ENCODE data around the gene SLC25A18. TPM values are rescaled to one million over a fixed set of nuclear protein-coding genes. Genes with fewer than 3 reads are reported as not detected.
"Not testable (repeated sequence)": the region's sequence is repeated elsewhere in the genome, so short reads cannot be mapped to it uniquely, and the experiment has no call there.

Gene SLC25A18
- total RNA-seq, 1 experiment from 2014 or later, result 0.41 TPM

- DNase-seq (ENCODE audit: low spot score), result no peak
These were observed 43.2 kb downstream of the SLC25A18 start for GRCh38 chr22:17606496-17606895.

DNA sequence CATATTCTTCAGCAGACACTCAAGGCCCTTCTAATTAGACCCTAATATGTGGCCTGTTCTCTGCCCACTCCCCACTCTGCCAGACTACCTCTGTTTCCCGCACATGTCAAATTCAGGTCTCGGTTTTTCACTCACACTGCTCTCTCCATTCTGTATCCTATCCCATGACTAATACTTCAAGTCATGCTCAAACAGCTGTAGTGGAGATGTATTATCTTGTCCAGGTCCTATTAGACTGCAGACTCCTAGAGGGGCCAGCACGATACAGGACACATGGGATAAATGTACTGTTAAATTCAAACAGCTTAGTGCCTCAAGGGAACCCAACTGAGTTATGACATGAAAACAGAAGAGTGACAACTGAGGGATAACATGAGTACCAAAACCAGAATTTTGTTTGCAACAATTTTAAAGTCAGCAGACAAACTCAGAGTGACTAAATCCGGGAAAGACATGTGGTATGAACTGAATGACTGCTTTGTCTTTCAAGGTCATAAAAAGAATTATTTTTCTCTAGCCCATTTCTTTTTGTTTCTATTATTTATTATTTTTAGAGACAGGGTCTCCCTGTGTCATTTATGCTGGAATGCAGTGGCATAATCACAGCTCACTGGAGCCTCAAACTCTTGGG is 44.7 kb downstream of the SLC25A18 start:
- no peak for DNase-seq (ENCODE audit: low spot score)

GRCh38 chr22:17612057-17612456 is 48.8 kb downstream of the SLC25A18 start:
- no peak for DNase-seq (ENCODE audit: low spot score)

DNA sequence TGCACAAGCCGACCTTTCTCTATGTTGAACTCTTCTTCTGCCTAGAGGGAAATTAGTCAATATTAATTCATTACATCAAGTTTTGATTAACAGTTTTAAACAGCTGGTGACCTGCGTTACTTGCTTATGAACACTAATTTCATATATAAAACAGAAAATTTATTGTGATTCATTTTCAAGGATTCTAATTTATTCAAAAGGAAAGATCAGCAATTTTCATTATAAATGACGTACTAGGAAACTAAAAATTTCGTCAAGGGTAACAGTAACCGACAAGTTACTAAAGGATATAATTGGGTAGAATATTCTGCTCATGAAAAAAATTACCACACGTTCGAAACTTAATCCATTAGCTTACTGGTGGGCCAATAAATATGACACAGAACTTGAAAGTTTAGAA is 50.0 kb downstream of the SLC25A18 start:
- DNase-seq (ENCODE audit: low spot score), result no peak

DNA sequence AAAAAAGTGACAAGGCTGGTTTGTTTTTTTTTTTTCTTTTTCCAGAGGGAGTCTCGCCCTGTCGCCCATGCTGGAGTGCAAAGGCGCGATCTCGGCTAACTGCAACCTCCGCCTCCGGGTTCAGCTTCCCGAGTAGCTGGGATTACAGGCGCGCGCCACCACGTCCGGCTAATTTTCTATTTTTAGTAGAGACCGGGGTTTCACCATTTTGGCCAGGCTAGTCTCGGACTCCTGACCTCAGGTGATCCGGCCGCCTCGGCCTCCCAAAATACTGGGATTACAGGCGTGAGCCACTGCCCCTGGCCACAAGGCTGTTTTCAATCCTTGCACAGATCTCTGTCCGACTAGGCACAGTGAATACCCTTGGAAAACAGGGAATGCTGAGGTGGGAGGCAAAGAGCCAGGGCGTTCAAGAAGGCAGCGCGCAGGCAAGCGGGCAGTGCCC is 64.7 kb downstream of the SLC25A18 start:
- no peak for DNase-seq (ENCODE audit: low spot score)

DNA sequence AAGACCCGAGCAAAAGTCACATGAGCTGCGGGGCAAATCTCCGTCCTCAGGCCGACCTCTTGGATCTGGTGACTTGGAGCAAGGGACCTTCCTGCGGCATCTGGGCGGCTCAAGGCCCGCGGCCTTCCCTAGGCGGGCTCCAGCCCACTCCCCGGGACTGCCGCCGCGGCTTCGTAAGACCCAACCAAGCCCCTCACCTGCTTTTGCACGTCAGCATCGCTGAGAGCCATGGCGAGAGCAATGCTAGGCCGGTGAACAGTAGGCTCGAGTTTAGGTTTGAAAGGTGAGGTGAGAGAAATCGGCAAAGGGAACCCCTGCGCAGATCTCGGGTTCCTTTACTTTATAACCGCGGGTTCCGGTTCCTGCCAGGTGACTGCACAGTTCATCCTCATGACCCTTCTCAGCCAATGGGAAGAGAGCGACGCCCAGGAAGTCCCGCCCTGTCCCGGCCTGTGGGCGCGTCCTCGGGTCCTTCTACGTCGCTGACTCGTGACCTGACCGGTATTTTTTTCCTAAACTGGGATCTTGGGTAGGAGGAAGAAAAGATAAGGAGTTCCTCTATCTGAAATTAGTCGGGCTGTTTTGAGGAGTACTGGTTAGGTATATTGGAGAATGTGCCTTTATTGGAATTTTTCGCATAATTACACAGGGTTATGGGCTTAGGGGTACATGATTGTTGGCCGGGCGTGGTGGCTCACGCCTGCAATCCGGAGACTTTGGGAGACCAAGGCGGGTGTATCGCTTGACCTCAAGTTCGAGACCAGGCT is 65.3 kb downstream of the SLC25A18 start, which contains the start of gene ATP6V1E1:
Gene ATP6V1E1, minus strand, starts transcription at position 344 of the 767 bp plus-strand sequence. Its CDS starts 114 bp downstream, at position 230.
- DNase-seq (ENCODE audit: low spot score), result peak; percentile 89

DNA sequence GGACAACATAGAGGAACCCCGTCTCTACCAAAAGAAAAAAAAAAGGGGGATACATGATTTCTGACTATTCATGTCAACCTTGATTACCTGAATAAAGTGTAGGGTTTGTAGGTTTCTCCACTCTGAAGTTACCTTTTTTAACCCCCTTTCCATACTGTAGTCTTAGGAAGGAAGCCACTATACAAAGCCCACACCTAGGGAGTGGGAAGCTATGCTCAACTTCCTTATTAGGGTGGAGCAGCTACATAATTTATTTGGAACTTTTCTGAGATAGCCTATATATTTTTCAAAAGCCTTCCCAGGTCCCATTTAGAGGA is 65.8 kb downstream of the SLC25A18 start:
- no peak for DNase-seq (ENCODE audit: low spot score)

- no peak for DNase-seq (ENCODE audit: low spot score)
These were observed 66.3 kb downstream of the SLC25A18 start for GRCh38 chr22:17629641-17630040.

DNA sequence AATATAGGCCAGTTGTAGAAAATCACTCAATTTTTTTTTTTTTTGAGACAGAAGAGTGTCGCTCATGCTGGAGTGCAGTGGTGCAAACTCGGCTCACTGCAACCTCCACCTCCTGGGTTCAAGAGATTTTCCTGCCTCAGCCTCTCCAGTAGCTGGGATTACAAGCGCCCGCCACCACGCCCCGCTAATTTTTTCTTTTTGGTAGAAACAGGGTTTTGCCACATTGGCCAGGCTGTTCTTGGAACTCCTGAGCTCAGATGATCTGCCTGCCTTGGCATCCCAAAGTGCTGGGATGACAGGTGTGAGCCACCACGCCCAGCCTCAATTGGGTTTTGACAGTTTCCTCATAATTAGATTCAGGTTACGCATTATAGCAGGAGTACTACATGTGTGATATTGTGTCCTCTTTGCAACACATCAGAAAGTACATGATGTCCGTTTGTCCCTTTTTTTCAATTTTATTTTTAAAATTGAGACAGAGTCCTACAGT is 67.8 kb downstream of the SLC25A18 start:
- no peak for DNase-seq (ENCODE audit: low spot score)

DNA sequence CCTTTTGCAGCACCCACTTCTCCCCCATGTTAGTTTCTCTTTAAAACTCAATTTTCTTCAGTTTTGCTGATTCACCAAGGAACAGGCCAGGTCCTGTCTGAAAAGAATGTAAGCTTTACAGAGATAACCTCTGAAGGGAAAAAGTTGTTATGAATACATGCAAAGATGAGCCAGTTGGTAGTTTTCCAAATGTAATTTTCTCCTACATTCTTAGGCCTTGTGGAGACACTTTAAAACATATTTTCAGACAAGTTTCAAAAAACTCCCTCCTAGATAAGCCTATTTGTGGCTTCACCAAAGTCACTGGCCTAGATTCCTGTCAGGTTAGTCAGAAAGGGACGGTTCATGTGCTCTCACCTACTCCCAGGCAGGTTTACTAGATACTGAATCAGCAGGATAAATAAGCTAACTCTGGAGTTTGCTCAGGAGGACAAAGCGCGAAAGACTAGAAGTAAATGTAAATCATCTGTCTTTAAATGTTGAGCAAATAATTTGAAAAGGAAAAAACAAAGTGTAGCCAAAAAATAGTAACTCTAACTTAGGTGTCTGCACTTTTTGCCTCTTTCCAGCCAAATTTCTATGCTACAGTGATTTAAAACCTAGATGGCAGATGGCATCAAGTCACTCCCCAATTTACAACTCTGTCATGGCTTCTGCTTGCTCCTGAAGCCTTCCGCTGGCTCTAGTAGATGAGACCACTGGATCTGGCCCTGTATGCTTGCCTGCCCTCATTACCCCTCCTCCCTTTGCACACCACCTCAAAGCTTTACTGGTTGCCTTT is 70.1 kb downstream of the SLC25A18 start:
- DNase-seq (ENCODE audit: low spot score), result peak; percentile 51

- no peak for DNase-seq (ENCODE audit: low spot score)
These were observed 70.7 kb downstream of the SLC25A18 start for GRCh38 chr22:17633998-17634323.

- DNase-seq (ENCODE audit: low spot score), result no peak
These were observed 71.4 kb downstream of the SLC25A18 start for GRCh38 chr22:17634696-17635095.

- DNase-seq (ENCODE audit: low spot score), result not testable (repeated sequence)
These were observed 73.6 kb downstream of the SLC25A18 start for GRCh38 chr22:17636850-17637249.

DNA sequence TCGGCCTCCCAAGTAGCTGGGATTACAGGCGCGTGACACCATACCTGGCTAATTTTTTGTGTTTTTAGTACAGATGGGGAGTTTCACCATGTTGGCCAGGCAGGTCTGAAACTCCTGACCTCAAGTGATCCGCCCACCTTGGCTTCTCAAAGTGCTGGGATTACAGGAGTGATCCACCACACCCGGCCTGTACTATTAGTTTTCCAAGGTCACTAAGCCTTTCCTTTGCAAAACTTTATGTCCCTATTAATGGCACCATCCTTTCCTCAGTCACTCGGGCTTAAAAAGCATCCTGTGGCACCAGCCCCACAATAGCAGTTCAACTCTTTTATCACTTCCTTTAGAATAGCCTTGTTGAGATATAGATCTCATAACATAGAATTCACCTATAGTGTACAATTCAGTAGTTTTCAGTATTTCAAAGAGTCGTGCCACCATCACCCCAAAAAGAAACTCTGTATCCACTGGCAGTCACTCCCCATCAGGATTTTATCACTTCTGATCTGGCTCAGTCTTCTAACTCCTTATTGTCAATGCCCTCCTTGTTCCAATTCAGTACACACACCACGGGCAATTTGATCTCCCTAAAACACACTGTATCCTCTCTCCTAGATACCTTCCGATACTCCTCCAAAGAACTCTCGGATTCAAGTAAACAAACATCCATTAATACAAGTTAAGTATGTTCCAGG is 74.3 kb downstream of the SLC25A18 start:
- DNase-seq (ENCODE audit: low spot score), result no peak

DNA sequence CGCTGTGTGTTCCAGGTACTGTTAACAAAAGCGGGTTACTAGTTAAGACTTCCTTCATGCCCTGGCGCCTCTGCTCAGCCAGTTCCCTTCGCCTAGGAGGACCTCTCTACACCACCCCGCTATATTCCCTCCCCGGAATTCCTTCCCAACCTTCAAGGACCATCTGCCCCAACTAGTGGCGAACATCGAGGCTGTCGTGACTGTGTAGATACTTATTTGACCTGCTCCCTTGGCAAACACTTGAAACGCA is 74.8 kb downstream of the SLC25A18 start:
- DNase-seq (ENCODE audit: low spot score), result no peak

GRCh38 chr22:17638432-17639246 is 75.3 kb downstream of the SLC25A18 start, which contains the start of gene BCL2L13:
TSS of gene BCL2L13 (plus strand) at chr22:17638757. CDS start at chr22:17655712, 16,955 bp downstream.
- DNase-seq (ENCODE audit: low spot score), result peak; percentile 87

GRCh38 chr22:17639247-17639741 is 76.0 kb downstream of the SLC25A18 start:
- DNase-seq (ENCODE audit: low spot score), result peak; percentile 50

Data from H4 (cell line).